GM18508 (cell line): ENCODE results near the gene PDE11A.
"Not testable (repeated sequence)": the region's sequence is repeated elsewhere in the genome, so short reads cannot be mapped to it uniquely, and the experiment has no call there.

Experiments
- ATAC-seq: cut with Tn5 transposase; IDR thresholded peaks from one replicate; pipeline ENCODE4 v1.9.1; 2021; ENCODE audit warnings: moderate number of reproducible peaks; ENCODE audit not compliant: insufficient read depth, unreplicated experiment

The PDE11A gene

GRCh38 chr2:177888581-177888980 is 184.0 kb downstream of the PDE11A start:
- no peak for ATAC-seq

GRCh38 chr2:177887722-177888121 is 184.9 kb downstream of the PDE11A start:
- no peak for ATAC-seq

GRCh38 chr2:177886824-177887223 is 185.8 kb downstream of the PDE11A start:
- ATAC-seq, result no peak

GRCh38 chr2:177885828-177886466 is 186.6 kb downstream of the PDE11A start:
- ATAC-seq, result no peak

GRCh38 chr2:177883177-177883576 is 189.4 kb downstream of the PDE11A start:
- ATAC-seq, result no peak

- no peak for ATAC-seq
These were observed 190.1 kb downstream of the PDE11A start for GRCh38 chr2:177882501-177882900.

GRCh38 chr2:177881921-177882320 is 190.7 kb downstream of the PDE11A start:
- no peak for ATAC-seq

GRCh38 chr2:177881008-177881747 is 191.4 kb downstream of the PDE11A start:
- ATAC-seq, result no peak

- ATAC-seq, result no peak
These were observed 192.3 kb downstream of the PDE11A start for GRCh38 chr2:177880285-177880684.

- ATAC-seq, result no peak
These were observed 195.6 kb downstream of the PDE11A start for GRCh38 chr2:177876950-177877349.

- ATAC-seq, result no peak
These were observed 197.9 kb downstream of the PDE11A start for GRCh38 chr2:177874686-177875085.

- no peak for ATAC-seq
These were observed 198.7 kb downstream of the PDE11A start for GRCh38 chr2:177873915-177874314.

- ATAC-seq, result no peak
These were observed 200.3 kb downstream of the PDE11A start for GRCh38 chr2:177872286-177872685.

- no peak for ATAC-seq
These were observed 202.7 kb downstream of the PDE11A start for GRCh38 chr2:177869912-177870311.

GRCh38 chr2:177869209-177869608 is 203.4 kb downstream of the PDE11A start:
- no peak for ATAC-seq

GRCh38 chr2:177868806-177869205 is 203.8 kb downstream of the PDE11A start:
- no peak for ATAC-seq

- ATAC-seq, result no peak
These were observed 215.0 kb downstream of the PDE11A start for GRCh38 chr2:177857538-177857937.

GRCh38 chr2:177852389-177852788 is 220.2 kb downstream of the PDE11A start:
- no peak for ATAC-seq

- ATAC-seq, result no peak
These were observed 229.4 kb downstream of the PDE11A start for GRCh38 chr2:177843188-177843587.

GRCh38 chr2:177842243-177842642 is 230.3 kb downstream of the PDE11A start:
- ATAC-seq, result no peak

GRCh38 chr2:177835418-177836204 is 237.0 kb downstream of the PDE11A start:
- not testable (repeated sequence) for ATAC-seq
